H1 (cell line): ENCODE results near the gene ST3GAL3. TPM values are rescaled to one million over a fixed set of nuclear protein-coding genes. Genes with fewer than 3 reads are reported as not detected.

ENCODE experiments used
- CTCF ChIA-PET: fragments of 300-600 bp; sonication (Branson Sonifier 250); formaldehyde crosslinking; loops from one replicate; lab custom pipeline; 2021; ENCODE audit not compliant: partially characterized antibody; lab: Charles Lee
- POLR2A ChIA-PET: fragments of 300-600 bp; sonication (Branson Sonifier 250); formaldehyde crosslinking; loops from one replicate; lab custom pipeline; 2021; ENCODE audit warnings: inconsistent platforms; ENCODE audit not compliant: partially characterized antibody; lab: Charles Lee
- DNase-seq, 2 experiments: peaks; one replicate each; pipeline versions ENCODE4 v3.0.0 to v3.0.0-alpha.2; 2010 to 2022; ENCODE audit warnings: low spot score in 2 of 2, low read depth in 1 of 2, mixed read lengths in 1 of 2
- FAIRE-seq: peaks from 2 replicates; lab custom pipeline; 2011; peaks lifted over from hg19 to GRCh38; lab: Jason Lieb, UNC
- H2AFZ ChIP-seq: 2 replicates; pipeline ENCODE4 v1.8.1; 2012; ENCODE audit warnings: low read length, inconsistent platforms
- H2AK5ac ChIP-seq: 2 replicates; pipeline ENCODE4 v1.6.1; 2013; ENCODE audit warnings: low read depth, low read length
- H2BK120ac ChIP-seq: replicated peaks from 2 replicates; pipeline ENCODE3; 2013; ENCODE audit warnings: low read depth, low read length, inconsistent platforms
- H2BK12ac ChIP-seq: 2 replicates; pipeline ENCODE4 v1.6.1; 2013; ENCODE audit warnings: low read depth, low read length
- H2BK15ac ChIP-seq: 2 replicates; pipeline ENCODE4 v1.6.1; 2013; ENCODE audit warnings: low read length
- H2BK20ac ChIP-seq: 2 replicates; pipeline ENCODE4 v1.6.1; 2013; ENCODE audit warnings: low read length
- H2BK5ac ChIP-seq: 2 replicates; pipeline ENCODE4 v1.6.1; 2013; ENCODE audit warnings: low read depth, low read length
- H3K14ac ChIP-seq: 2 replicates; pipeline ENCODE4 v1.6.1; 2013; ENCODE audit warnings: inconsistent platforms; ENCODE audit not compliant: insufficient read length
- H3K18ac ChIP-seq: 2 replicates; pipeline ENCODE4 v1.6.1; 2013; ENCODE audit warnings: low read length; ENCODE audit errors: extremely low read depth
- H3K23ac ChIP-seq: 2 replicates; pipeline ENCODE4 v1.6.1; 2013; ENCODE audit warnings: inconsistent platforms; ENCODE audit not compliant: insufficient read length
- H3K23me2 ChIP-seq: 2 replicates; pipeline ENCODE4 v1.6.1; 2013; ENCODE audit warnings: low read depth, low read length
- H3K27ac ChIP-seq: 2 replicates; pipeline ENCODE4 v1.6.1; 2011; ENCODE audit warnings: low read depth, low read length, inconsistent platforms
- H3K27me3 ChIP-seq, 4 experiments: replicated peaks in 1 of 4; 1 replicate in 1 of 4; 2 replicates in 3 of 4; pipeline versions ENCODE4 v1.6.1 to v1.8.1; 2011 to 2013; ENCODE audit warnings: low read length in 3 of 4, mild to moderate bottlenecking in 3 of 4, inconsistent platforms in 2 of 4, mixed read lengths in 2 of 4, moderate library complexity in 1 of 4; ENCODE audit not compliant: control insufficient read depth in 3 of 4, insufficient read depth in 3 of 4; ENCODE audit errors: extremely low read depth in 1 of 4
- H3K36me3 ChIP-seq, 4 experiments: 2 replicates each; pipeline versions ENCODE4 v1.6.1 to v1.8.1; 2011 to 2013; ENCODE audit warnings: mild to moderate bottlenecking in 4 of 4, low read length in 3 of 4, moderate library complexity in 2 of 4, control low read depth in 1 of 4, inconsistent platforms in 1 of 4; ENCODE audit not compliant: insufficient read depth in 4 of 4, control insufficient read depth in 2 of 4
- H3K4ac ChIP-seq: replicated peaks from 2 replicates; pipeline ENCODE3; 2013; ENCODE audit warnings: low read length, low read depth, mixed read lengths, inconsistent platforms; ENCODE audit not compliant: insufficient read length
- H3K4me1 ChIP-seq, 4 experiments: replicated peaks in 1 of 4; 1 replicate in 1 of 4; 2 replicates in 3 of 4; pipeline versions ENCODE4 v1.6.1 to v1.8.1; 2011 to 2013; ENCODE audit warnings: low read length in 3 of 4, inconsistent platforms in 2 of 4, mixed read lengths in 1 of 4; ENCODE audit not compliant: insufficient read depth in 4 of 4, control insufficient read depth in 3 of 4
- H3K4me2 ChIP-seq, 2 experiments: 2 replicates each; pipeline versions ENCODE4 v1.6.1 to v1.8.1; 2011 to 2013; ENCODE audit warnings: low read depth in 2 of 2, low read length in 2 of 2, control low read depth in 1 of 2, inconsistent platforms in 1 of 2, mild to moderate bottlenecking in 1 of 2; ENCODE audit not compliant: insufficient read depth in 1 of 2
- H3K4me3 ChIP-seq, 4 experiments: fragments of 200-600, 300-600 bp in 1 of 4; sonication (generic), shearing (Covaris generic), sonication (Bioruptor Twin) in 1 of 4; 2 replicates each; pipeline versions ENCODE4 v1.5.1 to v1.8.1; 2011 to 2016; ENCODE audit warnings: low read length in 4 of 4, low read depth in 3 of 4, control low read depth in 2 of 4, inconsistent platforms in 2 of 4, mild to moderate bottlenecking in 2 of 4, mixed read lengths in 1 of 4, moderate library complexity in 1 of 4; ENCODE audit not compliant: insufficient read depth in 2 of 4; ENCODE audit errors: extremely low read depth in 1 of 4
- H3K56ac ChIP-seq: replicated peaks from 2 replicates; pipeline ENCODE3; 2013; ENCODE audit warnings: low read depth, mild to moderate bottlenecking, mixed read lengths, low read length, inconsistent platforms; ENCODE audit not compliant: insufficient read length
- H3K79me1 ChIP-seq: 2 replicates; pipeline ENCODE4 v1.6.1; 2013; ENCODE audit warnings: low read depth, low read length, control low read depth
- H3K79me2 ChIP-seq, 2 experiments: 2 replicates each; pipeline versions ENCODE4 v1.6.1 to v1.8.1; 2012 to 2013; ENCODE audit warnings: low read length in 2 of 2, mild to moderate bottlenecking in 2 of 2, inconsistent platforms in 1 of 2; ENCODE audit not compliant: insufficient read depth in 2 of 2, control insufficient read depth in 1 of 2
- H3K9ac ChIP-seq, 4 experiments: replicated peaks in 1 of 4; 1 replicate in 1 of 4; 2 replicates in 3 of 4; pipeline versions ENCODE4 v1.6.1 to v1.8.1; 2011 to 2013; ENCODE audit warnings: low read depth in 3 of 4, low read length in 3 of 4, control low read depth in 2 of 4, mild to moderate bottlenecking in 2 of 4, moderate library complexity in 2 of 4, inconsistent platforms in 1 of 4; ENCODE audit errors: extremely low read depth in 1 of 4
- H3K9me3 ChIP-seq, 2 experiments: 2 replicates each; pipeline versions ENCODE4 v1.6.1 to v1.8.1; 2012 to 2013; ENCODE audit warnings: mild to moderate bottlenecking in 2 of 2, moderate library complexity in 2 of 2, control low read depth in 1 of 2, inconsistent platforms in 1 of 2, low read depth in 1 of 2, low read length in 1 of 2, mixed read lengths in 1 of 2; ENCODE audit not compliant: insufficient read depth in 2 of 2
- H4K20me1 ChIP-seq, 2 experiments: replicated peaks in 1 of 2; 2 replicates each; pipeline versions ENCODE3 to v1.8.1; 2011 to 2013; ENCODE audit warnings: inconsistent platforms in 2 of 2, low read length in 2 of 2, mild to moderate bottlenecking in 1 of 2; ENCODE audit not compliant: insufficient read depth in 2 of 2, control insufficient read depth in 1 of 2
- H4K5ac ChIP-seq: 2 replicates; pipeline ENCODE4 v1.6.1; 2013; ENCODE audit warnings: low read length, low read depth, mixed read lengths, inconsistent platforms; ENCODE audit not compliant: insufficient read length
- H4K8ac ChIP-seq: 2 replicates; pipeline ENCODE4 v1.8.0; 2013; ENCODE audit warnings: mild to moderate bottlenecking, moderate library complexity, low read length, inconsistent platforms; ENCODE audit not compliant: insufficient read depth; ENCODE audit errors: extremely low read depth
- H4K91ac ChIP-seq: replicated peaks from 2 replicates; pipeline ENCODE3; 2013; ENCODE audit warnings: low read length, mixed read lengths, inconsistent platforms; ENCODE audit not compliant: insufficient read length
- BACH1 ChIP-seq: IDR thresholded peaks from 2 replicates; pipeline ENCODE4 v1.6.1; 2012; ENCODE audit warnings: low read length, improper control_type of control experiment
- BCL11A ChIP-seq, 2 experiments: IDR thresholded peaks; one replicate each; pipeline ENCODE4 v1.6.1; 2011; ENCODE audit warnings: low read depth in 2 of 2, low read length in 2 of 2, mild to moderate bottlenecking in 2 of 2
- BRCA1 ChIP-seq: IDR thresholded peaks from 2 replicates; pipeline ENCODE4 v1.6.1; 2012; ENCODE audit warnings: low read depth, low read length, improper control_type of control experiment
- CBX5 ChIP-seq: fragments of 300-800, 300-1000 bp; sonication (generic); IDR thresholded peaks from 2 replicates; pipeline ENCODE4 v1.7.1; 2016; ENCODE audit warnings: antibody characterized with exemption, low read length, low read depth
- CEBPB ChIP-seq: IDR thresholded peaks from 2 replicates; pipeline ENCODE4 v1.6.1; 2012; ENCODE audit warnings: low read depth, low read length
- EZH2 ChIP-seq: fragments of 200-600 bp; sonication (generic); IDR thresholded peaks from 2 replicates; pipeline ENCODE4 v1.7.1; 2012; ENCODE audit warnings: low read depth, mild to moderate bottlenecking, moderate library complexity, low read length, inconsistent platforms; ENCODE audit not compliant: severe bottlenecking
- GTF2F1 ChIP-seq: IDR thresholded peaks from 2 replicates; pipeline ENCODE4 v1.6.1; 2012; ENCODE audit warnings: low read depth, low read length, improper control_type of control experiment, borderline replicate concordance
- NRF1 ChIP-seq: IDR thresholded peaks from 2 replicates; pipeline ENCODE4 v1.6.1; 2011; ENCODE audit warnings: mild to moderate bottlenecking, low read depth, low read length, improper control_type of control experiment
- PHF8 ChIP-seq: fragments of 200-600 bp; sonication (generic); conservative IDR thresholded peaks from 2 replicates; pipeline ENCODE4 v1.7.1; 2012; ENCODE audit warnings: low read depth, mild to moderate bottlenecking, inconsistent platforms, low read length, moderate library complexity
- RAD21 ChIP-seq, 2 experiments: IDR thresholded peaks in 1 of 2; conservative IDR thresholded peaks in 1 of 2; 2 replicates each; pipeline ENCODE4 v1.6.1; 2011; ENCODE audit warnings: low read depth in 2 of 2, low read length in 2 of 2, improper control_type of control experiment in 1 of 2, inconsistent platforms in 1 of 2, mild to moderate bottlenecking in 1 of 2, moderate library complexity in 1 of 2
- SAP30 ChIP-seq: fragments of 300-600 bp; sonication (generic); IDR thresholded peaks from 2 replicates; pipeline ENCODE4 v1.7.1; 2012; ENCODE audit warnings: low read length, moderate library complexity, mild to moderate bottlenecking, inconsistent platforms; ENCODE audit not compliant: insufficient read depth, insufficient replicate concordance
- TEAD4 ChIP-seq: IDR thresholded peaks from 2 replicates; pipeline ENCODE4 v1.6.1; 2012; ENCODE audit warnings: low read depth, low read length, inconsistent platforms, mixed read lengths
- WGBS, 2 experiments: shearing (Covaris generic) in 1 of 2; methylation state at CpG; one replicate each; pipeline versions ENCODE4 v1.1.6 to v1.1.7; 2013 to 2015; ENCODE audit warnings: low lambda C conversion rate in 2 of 2, mixed read lengths in 2 of 2, inconsistent platforms in 1 of 2, low coverage in 1 of 2, missing lambda C conversion rate in 1 of 2; ENCODE audit not compliant: insufficient replicate concordance in 2 of 2, insufficient coverage in 1 of 2, insufficient read length in 1 of 2; ENCODE audit errors: extremely low coverage in 1 of 2, missing lambda C conversion rate in 1 of 2; 5-methylcytosine and 5-hydroxymethylcytosine counted together
- polyA plus RNA-seq, 7 experiments: library from polyadenylated mRNA; depleted of rRNA in 3 of 7; stranded (reverse) in 5 of 7; unstranded in 2 of 7; fragments of >200 nt in 5 of 7; fragments of 200-250 nt in 2 of 7; gene quantifications; 1 replicate in 5 of 7; 2 replicates in 1 of 7; 4 replicates in 1 of 7; pipeline versions ENCODE4 v1.2.1 to v1.2.3, GENCODE V29; 2011 to 2013; ENCODE audit warnings: missing spikeins in 2 of 7, mixed read lengths in 2 of 7
- total RNA-seq: library from RNA; stranded (reverse); fragmentation: NEBNext Ultra II Directional; extraction: Animal tissue kit (Norgen Biotek cat#: 25700); gene quantifications from 2 replicates; pipeline ENCODE4 v1.2.1, GENCODE V29; 2021

Gene ST3GAL3
- total and polyA plus RNA-seq, 2 of the 8 experiments (the other 6 are each of a cell fraction or from before 2014, with no cell fraction given) = 6.8 to 7.0 TPM

GRCh38 chr1:43836267-43836951, 129.1 kb downstream of the ST3GAL3 start:
- Histone ChIP-seq H4K8ac (no peak overlapping the region; the same call in 1 of the 2 replicates), H3K4me3 (no peak overlapping the region), H4K20me1 (no peaks in the 10 kb centered on the region), H3K14ac (no peak overlapping the region), H3K79me2 (no peaks in the 10 kb centered on the region), H3K18ac (peak overlapping the region; percentile 43; the same call in 1 of the 2 replicates), H3K9me3 (no peaks in the 10 kb centered on the region), H3K36me3 (no peaks in the 10 kb centered on the region), H3K9ac (no peak overlapping the region), H3K79me1 (no peaks in the 10 kb centered on the region), H2AFZ (no peak overlapping the region), H3K4ac (no peak overlapping the region), H3K23ac (no peak overlapping the region), H3K23me2 (no peaks in the 10 kb centered on the region; the same call in 1 of the 2 replicates), H3K4me1 (peaks cover 12 to 29% (median 23%) of the 10 kb centered on the region in 4 experiments), H2BK12ac (peak overlapping the region; percentile 75; the same call in 1 of the 2 replicates), H3K4me2 (no peak overlapping the region), H2AK5ac (no peak overlapping the region), H2BK15ac (no peak overlapping the region; the same call in 1 of the 2 replicates), H3K27me3 (no peaks in the 10 kb centered on the region; a peak in 1 of 7 replicates), H4K91ac (peak overlapping the region; percentile 20), H2BK5ac (peak overlapping the region; percentile 3; the same call in 1 of the 2 replicates), H3K56ac (no peak overlapping the region), H3K27ac (no peak overlapping the region), H4K5ac (no peak overlapping the region), H2BK20ac (peak overlapping the region; percentile 75; the same call in 1 of the 2 replicates), H2BK120ac (no peak overlapping the region)
- ChIA-PET CTCF (interaction anchor here (0.9 kb wide), 1 partner anchor 24 kb away, joined by 3 read pairs; no protein-coding TSS in a partner anchor), POLR2A (interaction anchor here (1.3 kb wide), 1 partner anchor 12 kb away, joined by 6 read pairs; no protein-coding TSS in a partner anchor)
- no peak for FAIRE-seq
- WGBS, 2 experiments = 86% methylated on average over 6 of the region's 6 CpGs; no CpG with 5 or more reads in 1 of the 2 experiments
- DNase-seq = no peak
- TF ChIP-seq CBX5 (no peak), SAP30 (no peak), NRF1 (no peak), BCL11A (IDR thresholded peaks at IDR 0.05; ENCODE audit: low read depth in 2 of 2, low read length in 2 of 2) (no peak), BRCA1 (no peak), RAD21 (IDR thresholded peaks at IDR 0.05 in 1 of 2, conservative IDR thresholded peaks at IDR 0.05 in 1 of 2; ENCODE audit: low read depth in 2 of 2, low read length in 2 of 2) (no peak), PHF8 (no peak), GTF2F1 (no peak), TEAD4 (no peak), EZH2 (no peak), CEBPB (no peak), BACH1 (no peak)
